ENCODE data around the gene BRPF1. TPM values are rescaled to one million over a fixed set of nuclear protein-coding genes. Genes with fewer than 3 reads are reported as not detected.

Gene BRPF1
- total RNA-seq, 4 donors from 2014 or later, result 11.3 to 18.8 (median 14.5) TPM

- TF ChIP-seq CTCF (IDR thresholded peaks at IDR 0.05; ENCODE audit: low read depth), result no peak
These were observed 53.4 kb downstream of the BRPF1 start for GRCh38 chr3:9784965-9785364.

- no peak for TF ChIP-seq CTCF (IDR thresholded peaks at IDR 0.05; ENCODE audit: low read depth)
These were observed 54.1 kb downstream of the BRPF1 start for GRCh38 chr3:9785602-9786001.

GRCh38 chr3:9786209-9786739, 54.7 kb downstream of the BRPF1 start:
- no peak for TF ChIP-seq CTCF (IDR thresholded peaks at IDR 0.05; ENCODE audit: low read depth)

GRCh38 chr3:9786825-9787669, 55.5 kb downstream of the BRPF1 start:
- TF ChIP-seq CTCF (IDR thresholded peaks at IDR 0.05; ENCODE audit: low read depth), result no peak

GRCh38 chr3:9787714-9788113, 56.2 kb downstream of the BRPF1 start:
- no peak for TF ChIP-seq CTCF (IDR thresholded peaks at IDR 0.05; ENCODE audit: low read depth)

GRCh38 chr3:9791127-9791526, 59.6 kb downstream of the BRPF1 start:
- TF ChIP-seq CTCF (IDR thresholded peaks at IDR 0.05; ENCODE audit: low read depth), result no peak

- no peak for TF ChIP-seq CTCF (IDR thresholded peaks at IDR 0.05; ENCODE audit: low read depth)
These were observed 60.4 kb downstream of the BRPF1 start for GRCh38 chr3:9791790-9792404.

Measured in subcutaneous adipose tissue (tissue), 4 donors.